HG02973 (cell line): ENCODE data around the gene OR2V2.

Experiments used
- ATAC-seq: cut with Tn5 transposase; IDR thresholded peaks from one replicate; pipeline ENCODE4 v1.9.1; 2021; ENCODE audit warnings: moderate library complexity; ENCODE audit not compliant: unreplicated experiment

The OR2V2 gene

GRCh38 chr5:181205761-181206649 lies 58.6 kb downstream of the OR2V2 start:
- ATAC-seq = no peak

- ATAC-seq = no peak
Measured at GRCh38 chr5:181207214-181207959, 60.0 kb downstream of the OR2V2 start.

- no peak for ATAC-seq
Measured at GRCh38 chr5:181207960-181208253, 60.5 kb downstream of the OR2V2 start.
